Endodermal cell (in vitro differentiated cells): ENCODE measurements around the gene B4GALNT3. TPM values are rescaled to one million over a fixed set of nuclear protein-coding genes. Genes with fewer than 3 reads are reported as not detected.

ENCODE experiments used
- DNase-seq: peaks from one replicate; pipeline ENCODE4 v3.0.0-alpha.2; 2017
- H3K27ac ChIP-seq: 2 replicates; pipeline ENCODE4 v1.5.1; 2013; ENCODE audit warnings: mild to moderate bottlenecking, low read depth, low read length, moderate library complexity
- H3K27me3 ChIP-seq: 2 replicates; pipeline ENCODE4 v1.6.1; 2013; ENCODE audit warnings: mild to moderate bottlenecking, low read length, moderate library complexity; ENCODE audit not compliant: insufficient read depth, control insufficient read depth, poor library complexity, severe bottlenecking
- H3K36me3 ChIP-seq: 2 replicates; pipeline ENCODE4 v1.7.0; 2013; ENCODE audit warnings: mild to moderate bottlenecking, low read length, moderate library complexity; ENCODE audit not compliant: control insufficient read depth, insufficient read depth
- H3K4me1 ChIP-seq: one replicate; pipeline ENCODE4 v1.7.0; 2013; ENCODE audit warnings: low read length; ENCODE audit not compliant: control insufficient read depth, insufficient read depth
- H3K4me3 ChIP-seq: 2 replicates; pipeline ENCODE4 v1.5.1; 2013; ENCODE audit warnings: mild to moderate bottlenecking, low read length, moderate library complexity
- H3K9ac ChIP-seq: 2 replicates; pipeline ENCODE4 v1.6.1; 2013; ENCODE audit warnings: mild to moderate bottlenecking, low read length, moderate library complexity; ENCODE audit not compliant: poor library complexity, severe bottlenecking; ENCODE audit errors: extremely low read depth
- H3K9me3 ChIP-seq: 2 replicates; pipeline ENCODE4 v1.6.1; 2013; ENCODE audit warnings: mild to moderate bottlenecking, low read length, moderate library complexity; ENCODE audit not compliant: control insufficient read depth
- H3K27ac Mint-ChIP-seq: 2 replicates; pipeline ENCODE4 v1.8.0; 2020; ENCODE audit warnings: mixed read lengths
- H3K27me3 Mint-ChIP-seq: 2 replicates; pipeline ENCODE4 v1.8.0; 2021; ENCODE audit warnings: mild to moderate bottlenecking, mixed read lengths; ENCODE audit not compliant: insufficient read depth
- H3K36me3 Mint-ChIP-seq: 2 replicates; pipeline ENCODE4 v1.8.0; 2020; ENCODE audit warnings: low read depth, mixed read lengths
- H3K4me1 Mint-ChIP-seq: 2 replicates; pipeline ENCODE4 v1.8.0; 2020; ENCODE audit warnings: mixed read lengths
- H3K4me3 Mint-ChIP-seq: 2 replicates; pipeline ENCODE4 v1.8.0; 2020; ENCODE audit warnings: mild to moderate bottlenecking, moderate library complexity, mixed read lengths
- H3K9me3 Mint-ChIP-seq: 2 replicates; pipeline ENCODE4 v1.8.0; 2020; ENCODE audit warnings: mild to moderate bottlenecking, mixed read lengths
- CTCF ChIP-seq: fragments of 200-600 bp; sonication (generic); conservative IDR thresholded peaks from 2 replicates; pipeline ENCODE4 v1.5.0; 2021; ENCODE audit warnings: antibody characterized with exemption, mild to moderate bottlenecking
- WGBS, 2 experiments: methylation state at CpG; one replicate each; pipeline versions ENCODE4 v1.1.5 to v1.1.7; 2013; ENCODE audit warnings: missing lambda C conversion rate in 2 of 2, mixed read lengths in 1 of 2; ENCODE audit not compliant: insufficient coverage in 1 of 2, insufficient read length in 1 of 2; 5-methylcytosine and 5-hydroxymethylcytosine counted together
- total RNA-seq, 2 donors: library from RNA; stranded (reverse); fragmentation: NEBNext Ultra II Directional in 1 of 2; extraction: Animal tissue kit (Norgen Biotek cat#: 25700) in 1 of 2; gene quantifications; 2 replicates in 1 of 2; 3 replicates in 1 of 2; pipeline ENCODE4 v1.2.1, GENCODE V29; 2021

Gene B4GALNT3
- total RNA-seq, 2 donors from 2014 or later, result 61.5 to 155 TPM

DNA sequence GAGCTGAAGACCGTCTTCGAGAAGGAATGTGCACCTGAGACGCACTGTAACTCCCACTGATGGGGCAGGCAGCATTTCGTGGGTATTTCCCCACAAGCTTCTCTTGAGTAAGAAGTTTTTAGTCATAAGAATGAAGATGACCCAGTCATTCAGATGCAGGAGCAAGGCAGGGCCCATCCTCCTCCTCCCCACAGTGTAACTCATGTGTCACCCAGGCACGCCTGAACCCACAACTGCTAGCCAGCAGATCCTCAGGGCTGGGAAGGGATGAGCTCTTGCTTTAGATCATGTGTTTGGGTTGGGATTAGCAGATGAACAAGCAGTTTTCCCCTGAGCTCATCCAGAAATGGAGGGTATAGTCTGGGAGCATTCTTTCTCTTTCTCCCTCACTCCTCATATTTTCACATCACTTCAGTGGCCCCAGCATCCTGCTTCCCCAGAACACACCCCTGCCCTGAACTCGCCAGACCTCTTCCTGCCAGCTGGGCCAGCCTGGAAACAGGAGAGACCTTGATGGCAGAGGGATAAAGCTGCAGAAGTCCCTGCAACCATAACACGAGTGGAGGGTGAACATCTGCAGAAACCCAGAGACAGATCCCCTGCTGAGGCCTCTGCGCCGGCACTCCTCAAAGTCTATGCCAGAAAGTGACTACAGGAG, 73.3 kb downstream of the B4GALNT3 start:
- Histone ChIP-seq H3K4me3 (no peak overlapping the region), H3K9me3 (peaks cover 38% of the 10 kb centered on the region), H3K36me3 (peaks cover 53% of the 10 kb centered on the region), H3K9ac (no peak overlapping the region), H3K4me1 (no peaks in the 10 kb centered on the region), H3K27me3 (no peaks in the 10 kb centered on the region), H3K27ac (no peak overlapping the region)
- WGBS, 2 experiments, result 92 to 99% methylated on average over 8 to 9 of the region's 9 CpGs
- Mint-ChIP-seq H3K4me1 (peaks cover 3% of the 10 kb centered on the region), H3K27ac (peak overlapping the region; percentile 36), H3K36me3 (peaks cover 83% of the 10 kb centered on the region), H3K9me3 (peaks cover 40% of the 10 kb centered on the region), H3K4me3 (no peak overlapping the region), H3K27me3 (no peaks in the 10 kb centered on the region)
- no peak for TF ChIP-seq CTCF
- no peak for DNase-seq

GRCh38 chr12:533718-534117, 74.0 kb downstream of the B4GALNT3 start:
- no peak overlapping the region for H3K4me3 ChIP-seq
- TF ChIP-seq CTCF, result no peak
- Mint-ChIP-seq H3K27ac (peak overlapping the region; percentile 35), H3K9me3 (peaks cover 35% of the 10 kb centered on the region), H3K36me3 (peaks cover 79% of the 10 kb centered on the region), H3K27me3 (no peaks in the 10 kb centered on the region), H3K4me3 (no peak overlapping the region), H3K4me1 (peaks cover 3% of the 10 kb centered on the region)
- WGBS, 2 experiments, result 91 to 94% methylated on average over 11 to 14 of the region's 14 CpGs
- peaks cover 52% of the 10 kb centered on the region for H3K36me3 ChIP-seq
- H3K4me1 ChIP-seq, result no peaks in the 10 kb centered on the region
- H3K27me3 ChIP-seq, result no peaks in the 10 kb centered on the region
- peaks cover 33% of the 10 kb centered on the region for H3K9me3 ChIP-seq
- no peak overlapping the region for H3K9ac ChIP-seq
- DNase-seq, result no peak
- H3K27ac ChIP-seq, result no peak overlapping the region

- no peak for TF ChIP-seq CTCF
- Histone ChIP-seq H3K36me3 (peaks cover 52% of the 10 kb centered on the region), H3K4me1 (no peaks in the 10 kb centered on the region), H3K27me3 (no peaks in the 10 kb centered on the region), H3K27ac (no peak overlapping the region), H3K9ac (no peak overlapping the region), H3K4me3 (no peak overlapping the region), H3K9me3 (peaks cover 28% of the 10 kb centered on the region)
- DNase-seq, result no peak
- H3K4me3 Mint-ChIP-seq, result no peak overlapping the region
- H3K4me1 Mint-ChIP-seq, result peaks cover 3% of the 10 kb centered on the region
- 96% methylated on average over 12 to 14 of the region's 14 CpGs for WGBS, 2 experiments
- H3K27ac Mint-ChIP-seq, result peak overlapping the region; percentile 74
- peaks cover 30% of the 10 kb centered on the region for H3K9me3 Mint-ChIP-seq
- peaks cover 79% of the 10 kb centered on the region for H3K36me3 Mint-ChIP-seq
- H3K27me3 Mint-ChIP-seq, result no peaks in the 10 kb centered on the region
Observed at GRCh38 chr12:534216-534615, 74.5 kb downstream of the B4GALNT3 start.
